Choroid plexus epithelial cell (primary cell): ENCODE measurements around the gene SLC38A10.
A peak's percentile ranks its signal among the peaks of the same experiment; 100 is the strongest.

Experiments
- DNase-seq: peaks from one replicate; pipeline ENCODE4 v3.0.0-alpha.2; 2010; ENCODE audit warnings: low read depth
- H3K4me3 ChIP-seq: 2 replicates; pipeline ENCODE4 v1.5.1; 2011; ENCODE audit warnings: low read depth, mild to moderate bottlenecking, control low read depth, low read length, moderate library complexity
- TF ChIP-seq, protein P1 (sequence below): conservative IDR thresholded peaks from 2 replicates; pipeline ENCODE4 v1.5.1; 2011; ENCODE audit warnings: low read depth, mild to moderate bottlenecking, control low read depth, inconsistent platforms, low read length, moderate library complexity

Gene SLC38A10

DNA sequence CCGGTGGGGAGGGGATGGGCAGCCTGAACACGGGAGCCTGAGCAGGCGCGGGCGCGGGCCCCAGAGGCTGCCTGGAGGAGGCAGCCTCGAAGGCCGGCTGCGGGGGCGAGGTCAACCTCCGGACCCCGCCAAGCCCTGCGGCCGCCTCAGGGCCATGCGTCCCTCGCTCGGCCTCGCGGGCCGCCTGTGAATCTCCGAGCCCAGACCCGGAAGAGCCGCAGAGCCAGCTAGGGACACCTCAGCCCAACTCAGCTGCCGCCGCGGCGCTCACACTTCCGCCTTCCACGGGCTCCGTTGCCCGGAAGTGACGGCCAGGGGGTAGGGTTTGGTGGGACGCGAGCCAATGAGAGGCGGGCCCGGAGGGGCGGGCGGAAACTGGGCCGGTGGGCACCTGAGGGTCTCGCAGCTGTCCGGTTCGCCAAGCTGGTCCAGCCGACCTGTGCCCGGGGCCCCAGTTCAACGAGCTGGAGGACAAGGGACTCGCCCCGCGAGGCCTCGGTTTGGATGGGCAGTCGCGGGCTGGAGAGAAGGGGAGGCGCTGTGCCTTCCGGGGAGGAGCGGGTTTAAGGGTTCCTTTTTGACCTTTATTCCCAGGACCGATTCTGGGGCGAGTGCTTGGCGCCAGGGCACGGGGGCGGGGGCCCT lies at the start of gene SLC38A10:
Gene SLC38A10, minus strand, starts transcription at position 277 of the 645 bp plus-strand sequence. CDS start 386 bp downstream, outside the sequence.
- DNase-seq = peak; percentile 72
- H3K4me3 ChIP-seq = peak within 1 kb of the TSS; percentile 87
- TF ChIP-seq, protein P1, sequence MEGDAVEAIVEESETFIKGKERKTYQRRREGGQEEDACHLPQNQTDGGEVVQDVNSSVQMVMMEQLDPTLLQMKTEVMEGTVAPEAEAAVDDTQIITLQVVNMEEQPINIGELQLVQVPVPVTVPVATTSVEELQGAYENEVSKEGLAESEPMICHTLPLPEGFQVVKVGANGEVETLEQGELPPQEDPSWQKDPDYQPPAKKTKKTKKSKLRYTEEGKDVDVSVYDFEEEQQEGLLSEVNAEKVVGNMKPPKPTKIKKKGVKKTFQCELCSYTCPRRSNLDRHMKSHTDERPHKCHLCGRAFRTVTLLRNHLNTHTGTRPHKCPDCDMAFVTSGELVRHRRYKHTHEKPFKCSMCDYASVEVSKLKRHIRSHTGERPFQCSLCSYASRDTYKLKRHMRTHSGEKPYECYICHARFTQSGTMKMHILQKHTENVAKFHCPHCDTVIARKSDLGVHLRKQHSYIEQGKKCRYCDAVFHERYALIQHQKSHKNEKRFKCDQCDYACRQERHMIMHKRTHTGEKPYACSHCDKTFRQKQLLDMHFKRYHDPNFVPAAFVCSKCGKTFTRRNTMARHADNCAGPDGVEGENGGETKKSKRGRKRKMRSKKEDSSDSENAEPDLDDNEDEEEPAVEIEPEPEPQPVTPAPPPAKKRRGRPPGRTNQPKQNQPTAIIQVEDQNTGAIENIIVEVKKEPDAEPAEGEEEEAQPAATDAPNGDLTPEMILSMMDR = peak; percentile 21

- DNase-seq = peak; percentile 50
- TF ChIP-seq, protein P1 = no peak
- H3K4me3 ChIP-seq = peak overlapping the region; percentile 88
Measured at GRCh38 chr17:81342269-81343070, 47.4 kb upstream of the SLC38A10 start.

DNA sequence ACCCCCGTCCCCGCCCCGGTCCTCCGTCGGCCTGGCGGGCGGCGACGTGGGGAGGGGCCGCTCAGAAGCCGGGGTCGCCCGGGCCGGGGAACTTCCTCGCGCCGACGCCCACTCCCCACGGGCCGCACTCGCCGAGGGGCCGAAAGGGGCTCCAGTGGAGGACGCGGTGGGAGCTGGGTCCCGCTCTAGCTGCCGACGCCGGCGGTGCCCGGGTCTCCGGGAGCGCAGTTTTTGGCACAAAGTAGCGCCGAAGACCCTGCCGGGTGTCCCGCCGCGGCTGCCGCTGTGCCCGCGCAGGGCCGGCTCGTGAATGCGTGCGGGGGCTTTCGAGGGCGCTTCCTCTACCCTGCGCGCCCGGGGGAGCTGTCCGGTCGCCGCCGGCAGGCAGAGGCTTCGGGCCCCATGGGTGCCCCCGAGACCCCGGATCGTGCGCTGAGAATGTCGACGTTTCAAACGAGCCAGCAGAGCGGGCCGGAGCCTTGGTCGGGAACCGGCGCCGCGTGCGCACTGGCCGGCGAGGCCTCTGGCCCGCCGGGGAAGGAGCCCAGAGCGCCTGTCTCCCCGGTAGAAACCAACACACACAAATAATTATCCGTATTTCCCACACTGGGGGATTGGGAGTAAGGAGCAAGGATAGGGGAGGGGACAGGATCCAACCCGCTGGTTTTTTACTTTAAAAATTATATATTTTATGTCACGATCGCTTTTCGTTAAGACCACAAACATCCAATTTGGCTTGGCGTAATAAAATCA lies 46.6 kb upstream of the SLC38A10 start:
- TF ChIP-seq, protein P1 = no peak
- DNase-seq = no peak
- peak overlapping the region; percentile 88 for H3K4me3 ChIP-seq

DNA sequence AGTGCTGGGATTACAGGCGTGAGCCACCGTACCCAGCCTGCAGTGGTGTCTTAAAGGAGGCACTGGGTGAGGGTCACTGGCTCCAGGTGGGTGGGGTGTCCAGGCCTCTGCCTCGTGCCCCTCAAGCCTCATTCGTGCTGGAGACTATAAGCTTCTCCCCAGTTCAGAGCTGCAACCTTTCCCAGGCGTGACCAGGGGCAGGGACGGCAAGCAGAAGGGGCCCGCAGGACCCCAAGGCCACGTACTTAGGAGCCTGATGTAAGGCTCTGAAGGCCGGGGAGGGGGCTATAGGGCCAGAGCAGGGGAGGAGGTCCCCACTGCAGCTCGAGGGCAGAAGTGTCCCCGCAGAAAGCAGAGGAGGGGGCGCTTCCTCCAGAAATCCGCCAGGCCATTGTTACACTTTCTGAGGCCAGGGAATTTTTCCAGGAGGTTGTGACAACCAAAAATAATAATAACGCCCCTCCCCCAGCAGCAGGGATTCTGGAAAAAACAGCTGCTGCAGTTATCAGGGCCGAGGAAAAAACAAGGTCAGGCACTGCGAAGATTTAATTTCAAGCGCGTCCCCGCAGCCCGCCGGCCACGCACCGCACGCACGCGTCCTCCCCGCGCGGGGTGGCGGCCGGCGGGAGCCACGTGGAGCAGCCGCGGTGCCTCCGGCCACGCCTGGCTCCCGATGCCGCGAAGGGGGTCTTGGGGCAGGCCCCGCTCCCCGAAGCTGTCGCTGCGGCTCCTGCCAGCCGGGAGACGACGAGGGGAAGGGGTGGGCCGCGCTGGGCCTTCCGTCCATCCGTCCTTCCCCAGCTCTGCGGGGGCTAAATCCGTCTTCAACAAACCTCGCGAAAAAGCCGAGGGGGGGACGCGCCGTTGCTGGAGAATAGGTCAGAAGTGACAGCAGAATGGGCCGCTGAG lies 45.8 kb upstream of the SLC38A10 start:
- peak overlapping the region; percentile 88 for H3K4me3 ChIP-seq
- DNase-seq = peak; percentile 42
- TF ChIP-seq, protein P1 = no peak

GRCh38 chr17:81339534-81340296 lies 44.6 kb upstream of the SLC38A10 start:
- H3K4me3 ChIP-seq = no peak overlapping the region
- TF ChIP-seq, protein P1 = no peak
- DNase-seq = no peak

DNA sequence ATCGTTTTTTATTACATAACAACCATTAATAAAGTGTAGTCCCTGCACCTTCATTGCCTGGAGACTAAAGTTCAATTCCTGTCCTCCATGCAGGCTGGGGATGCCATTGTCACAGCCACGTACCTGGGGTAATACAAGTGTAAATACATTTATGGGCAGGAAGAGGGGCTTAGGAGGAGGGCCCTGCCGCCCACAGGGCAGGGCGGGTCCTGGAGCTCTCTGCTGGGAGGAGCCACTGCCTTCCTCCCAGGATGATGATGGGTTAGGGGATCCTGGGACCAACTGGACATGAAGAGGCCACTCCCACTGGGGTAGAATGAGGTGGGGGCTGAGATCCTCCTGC lies 44.1 kb upstream of the SLC38A10 start:
- no peak for DNase-seq
- TF ChIP-seq, protein P1 = no peak
- H3K4me3 ChIP-seq = no peak overlapping the region
